Testis (tissue), 3 donors: ENCODE results near the gene CST9L. TPM values are rescaled to one million over a fixed set of nuclear protein-coding genes. Genes with fewer than 3 reads are reported as not detected.

Experiments
- polyA plus RNA-seq: library from polyadenylated mRNA; stranded (reverse); fragments of 350-450 nt; fragmentation: Illumina TruSeq; extraction: RNeasy Lipid Tissue Mini Kit (QIAGEN cat#74804); gene quantifications from one replicate; pipeline ENCODE4 v1.2.3, GENCODE V29; 2014; ENCODE audit warnings: low read depth, low replicate concordance; ENCODE audit not compliant: insufficient read depth
- total RNA-seq, 2 donors: library from RNA; depleted of rRNA; stranded (reverse); fragments of >200 nt; gene quantifications; one replicate each; pipeline ENCODE4 v1.2.3, GENCODE V29; 2016

The CST9L gene
- total and polyA plus RNA-seq, 3 donors from 2014 or later: 78.8 to 184 (median 127) TPM

Other genes starting within 250 kb of the CST9L start
- gene NXT1, start 217.7 kb downstream of the CST9L start, total RNA-seq: 10 to 100 TPM; 40.3 to 48.0 TPM
- gene NXT1, start 217.7 kb downstream of the CST9L start, polyA plus RNA-seq: 26.3 TPM
- 10 to 100 TPM; 46.1 to 47.4 TPM for gene GZF1, start 206.3 kb downstream of the CST9L start, total RNA-seq
- 32.4 TPM for gene GZF1, start 206.3 kb downstream of the CST9L start, polyA plus RNA-seq
- 10 to 100 TPM; 37.8 to 40.4 TPM for gene NAPB, start 147.0 kb downstream of the CST9L start, total RNA-seq
- gene NAPB, start 147.0 kb downstream of the CST9L start, polyA plus RNA-seq: 14.7 TPM
- gene CSTL1, start 128.8 kb downstream of the CST9L start, total RNA-seq: 1 to 10 TPM; 2.0 to 8.9 TPM
- gene CSTL1, start 128.8 kb downstream of the CST9L start, polyA plus RNA-seq: 9.3 TPM
- gene CST11, start 115.6 kb downstream of the CST9L start, total RNA-seq: not detected
- gene CST11, start 115.6 kb downstream of the CST9L start, polyA plus RNA-seq: not detected
- 10 to 100 TPM in 1 of 2 donors, 1 to 10 TPM in 1; 9.0 to 14.3 TPM for gene CST8, start 77.4 kb downstream of the CST9L start, total RNA-seq
- 31.5 TPM for gene CST8, start 77.4 kb downstream of the CST9L start, polyA plus RNA-seq
- gene CST9, start 37.4 kb upstream of the CST9L start, total RNA-seq: under 1 TPM in 1 of 2 donors, not detected in 1; 0.19 TPM
- gene CST9, start 37.4 kb upstream of the CST9L start, polyA plus RNA-seq: not detected
- gene CST3, start 69.5 kb upstream of the CST9L start, total RNA-seq: 1,000 to 10,000 TPM; 3,145 to 4,272 TPM
- gene CST3, start 69.5 kb upstream of the CST9L start, polyA plus RNA-seq: 1,703 TPM
- not detected for gene CST4, start 120.6 kb upstream of the CST9L start, total RNA-seq
- not detected for gene CST4, start 120.6 kb upstream of the CST9L start, polyA plus RNA-seq
- gene CST1, start 182.5 kb upstream of the CST9L start, total RNA-seq: 1 to 10 TPM; 1.0 to 1.1 TPM
- 0.96 TPM for gene CST1, start 182.5 kb upstream of the CST9L start, polyA plus RNA-seq